Stimulated activated CD8-positive, alpha-beta memory T cell treated with anti-CD3 and anti-CD28 coated beads, Interleukin-15, amount 100 ng/mL, for 1 hour (primary cell): ENCODE measurements around the gene PRAC2.

Experiments used
- DNase-seq: peaks from one replicate; pipeline ENCODE4 v3.0.0-alpha.2; 2020; ENCODE audit warnings: low read depth

Gene PRAC2

DNA sequence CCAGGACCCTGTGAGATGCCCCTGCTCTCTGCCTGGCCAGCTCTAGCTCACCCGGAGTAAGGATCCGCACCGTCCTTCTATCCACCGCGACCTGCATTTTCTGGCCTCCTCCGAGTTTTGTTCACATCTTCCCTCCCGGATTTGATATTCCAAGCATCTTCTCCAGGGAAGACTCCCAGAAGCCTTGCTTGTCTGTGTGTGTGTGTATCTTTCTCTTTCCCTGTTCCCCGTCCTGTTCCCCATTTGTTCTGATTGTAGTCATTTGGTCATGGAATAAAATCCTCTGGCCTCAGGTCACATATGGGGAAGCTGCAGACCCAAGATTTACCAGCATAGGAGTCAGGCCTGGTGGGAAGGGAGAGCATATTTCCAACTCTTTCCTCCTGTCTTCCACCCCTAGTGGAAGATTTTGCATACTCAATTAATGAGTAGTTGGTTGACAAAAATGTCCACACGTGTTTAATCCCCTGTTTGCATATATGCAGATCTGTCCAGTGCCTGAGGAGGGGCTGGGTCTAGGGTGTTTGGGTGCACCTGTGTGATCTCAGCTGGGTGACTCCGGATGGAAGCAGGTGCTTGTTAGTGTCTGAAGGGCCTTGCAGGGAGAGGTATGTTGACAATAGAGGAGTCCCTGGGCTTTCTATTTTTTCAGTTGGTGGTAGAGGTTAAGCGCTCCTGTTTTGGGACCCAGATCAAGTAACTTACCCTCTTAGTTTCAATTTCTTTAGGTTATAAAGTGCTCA, 2.5 kb upstream of the PRAC2 start:
- no peak for DNase-seq

- DNase-seq, result no peak
These were observed 2.0 kb upstream of the PRAC2 start for GRCh38 chr17:48721009-48721402.

- no peak for DNase-seq
These were observed 631 bp upstream of the PRAC2 start, which contains the start of gene PRAC1 for GRCh38 chr17:48722201-48722907. Gene PRAC1 (minus strand): TSS chr17:48722518. CDS start chr17:48722392, 126 bp downstream.

- DNase-seq, result no peak
These were observed 652 bp downstream of the PRAC2 start for GRCh38 chr17:48723423-48724250.

DNA sequence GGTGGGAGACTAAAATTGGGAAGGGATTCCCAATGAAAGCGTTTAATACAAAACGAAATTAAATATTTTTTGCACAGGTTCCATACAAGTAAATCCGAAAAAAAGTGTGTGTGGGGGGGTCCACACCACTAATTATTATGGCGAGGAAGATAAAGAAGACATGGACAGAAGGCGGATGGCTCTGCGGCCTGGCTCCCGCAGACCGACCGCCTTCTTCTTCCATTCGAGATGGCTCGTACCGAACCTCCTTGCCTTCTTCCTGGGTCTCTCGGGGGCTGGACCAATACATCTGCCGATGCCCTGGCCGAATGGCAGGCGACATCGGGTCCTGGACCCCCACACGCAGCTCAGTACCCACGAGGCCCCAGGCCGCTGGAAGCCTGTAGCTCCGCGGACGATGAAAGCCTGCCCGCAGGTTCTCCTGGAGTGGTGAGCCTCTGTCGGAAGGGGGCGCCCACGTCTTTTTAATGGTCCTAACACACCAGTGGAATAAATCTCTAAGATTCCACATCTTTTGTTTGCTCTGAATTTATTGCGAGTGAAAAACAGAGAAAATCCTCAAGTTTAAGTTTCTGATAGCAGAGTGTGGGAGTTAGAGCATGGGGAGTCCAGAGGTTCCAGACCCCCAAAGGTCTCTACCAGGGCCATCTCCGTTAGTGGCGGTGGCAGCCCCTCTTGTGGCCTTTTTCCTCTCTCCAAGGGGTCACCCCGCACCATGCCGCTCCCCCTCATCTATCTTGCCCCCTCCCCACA, 1.4 kb downstream of the PRAC2 start:
- DNase-seq, result peak; percentile 68

GRCh38 chr17:48725004-48725287, 2.0 kb downstream of the PRAC2 start:
- DNase-seq, result no peak

DNA sequence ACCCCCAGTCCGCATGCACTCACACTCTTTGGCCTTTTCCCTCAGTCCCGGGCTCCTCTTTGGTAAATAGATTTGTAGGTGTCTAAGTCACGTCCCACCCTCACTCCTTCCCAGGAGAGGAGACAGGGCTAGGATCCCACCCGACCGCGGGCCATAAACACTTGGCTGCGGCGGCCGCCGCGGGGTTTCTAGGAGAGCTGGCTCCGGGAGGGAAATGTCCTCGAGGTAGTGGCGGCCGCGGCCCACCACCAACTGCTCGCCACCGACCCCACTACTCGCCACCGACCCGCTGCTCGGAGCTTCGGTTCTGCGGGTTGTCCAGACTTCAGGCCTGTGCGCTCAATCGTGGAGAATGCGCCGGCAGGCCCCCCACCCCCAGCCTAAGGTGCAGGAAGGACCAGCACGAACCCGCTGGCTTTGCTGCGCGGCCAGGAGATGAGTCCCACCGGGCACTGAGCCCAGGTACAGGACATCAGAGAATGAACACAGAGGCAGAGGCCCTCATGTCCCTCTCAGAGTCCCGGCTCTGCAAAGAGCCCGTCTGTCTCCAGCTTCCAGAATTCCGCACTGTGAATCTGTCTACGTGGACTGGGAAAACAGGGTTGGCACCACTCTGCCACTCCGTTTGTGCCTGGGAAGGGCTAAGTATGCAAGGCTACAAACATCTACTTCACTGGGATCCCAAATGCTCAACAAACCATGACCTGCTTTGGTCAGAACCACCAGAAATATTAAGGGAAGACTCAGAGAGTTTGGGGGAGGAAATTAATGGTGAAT, 2.5 kb downstream of the PRAC2 start:
- DNase-seq, result no peak

- no peak for DNase-seq
These were observed 3.3 kb downstream of the PRAC2 start for GRCh38 chr17:48726114-48726915.

DNA sequence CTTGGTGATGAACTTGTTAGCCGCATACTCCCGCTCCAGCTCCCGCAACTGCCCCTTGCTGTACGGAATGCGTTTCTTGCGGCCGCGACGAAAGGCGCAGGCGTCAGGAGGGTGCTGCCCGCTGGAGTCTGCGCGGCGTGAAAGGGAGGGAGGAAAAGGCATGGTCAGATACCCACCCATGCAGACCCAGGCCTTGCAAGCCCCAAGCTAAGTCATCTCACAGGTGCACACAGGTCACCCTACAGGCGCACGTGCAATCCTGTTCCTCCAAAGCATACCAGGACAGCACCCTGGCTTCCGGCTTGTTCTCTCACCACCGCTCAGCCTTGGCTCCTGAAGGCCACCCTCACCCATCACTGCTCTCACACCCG, 3.9 kb downstream of the PRAC2 start:
- DNase-seq, result no peak

DNA sequence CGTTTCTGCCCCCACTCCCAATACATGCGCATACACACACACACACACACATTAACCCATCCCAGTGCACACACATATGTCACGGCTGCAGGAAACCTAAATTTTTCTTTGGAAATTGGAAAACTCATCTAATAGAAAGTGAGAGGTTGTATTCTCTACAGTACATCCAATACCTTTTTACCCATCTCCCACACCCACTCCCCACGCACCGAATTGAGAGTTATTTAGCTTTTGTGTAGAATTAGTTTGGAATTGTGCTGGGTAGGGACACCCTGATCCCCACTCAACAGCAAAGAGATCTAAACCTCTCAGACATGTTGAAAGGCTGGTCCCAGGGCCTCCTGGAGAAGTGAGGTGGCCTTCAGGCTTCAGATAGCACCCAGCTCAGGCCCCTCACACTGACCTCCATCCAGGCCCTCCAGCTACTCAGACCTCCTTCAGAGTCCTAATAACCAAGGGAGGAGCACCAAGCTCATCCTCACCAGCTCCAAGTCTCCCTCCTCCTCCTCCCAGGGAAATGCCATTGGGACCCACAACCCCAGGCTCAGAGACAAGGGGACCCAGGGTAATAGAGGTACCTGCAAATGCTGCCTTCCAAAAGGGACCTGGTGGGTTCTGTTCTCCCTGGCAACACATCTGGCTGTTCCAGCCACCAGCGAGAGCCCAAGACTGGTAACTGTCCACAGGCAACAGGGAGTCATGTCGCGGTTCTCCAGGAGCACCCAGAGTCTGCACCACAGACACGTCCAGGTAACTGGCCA, 4.6 kb downstream of the PRAC2 start:
- DNase-seq, result no peak

GRCh38 chr17:48728232-48729231, 5.5 kb downstream of the PRAC2 start, which contains the start of gene HOXB13:
Gene HOXB13 (minus strand): TSS chr17:48728750. CDS start chr17:48728593, 157 bp downstream.
- DNase-seq, result no peak

DNA sequence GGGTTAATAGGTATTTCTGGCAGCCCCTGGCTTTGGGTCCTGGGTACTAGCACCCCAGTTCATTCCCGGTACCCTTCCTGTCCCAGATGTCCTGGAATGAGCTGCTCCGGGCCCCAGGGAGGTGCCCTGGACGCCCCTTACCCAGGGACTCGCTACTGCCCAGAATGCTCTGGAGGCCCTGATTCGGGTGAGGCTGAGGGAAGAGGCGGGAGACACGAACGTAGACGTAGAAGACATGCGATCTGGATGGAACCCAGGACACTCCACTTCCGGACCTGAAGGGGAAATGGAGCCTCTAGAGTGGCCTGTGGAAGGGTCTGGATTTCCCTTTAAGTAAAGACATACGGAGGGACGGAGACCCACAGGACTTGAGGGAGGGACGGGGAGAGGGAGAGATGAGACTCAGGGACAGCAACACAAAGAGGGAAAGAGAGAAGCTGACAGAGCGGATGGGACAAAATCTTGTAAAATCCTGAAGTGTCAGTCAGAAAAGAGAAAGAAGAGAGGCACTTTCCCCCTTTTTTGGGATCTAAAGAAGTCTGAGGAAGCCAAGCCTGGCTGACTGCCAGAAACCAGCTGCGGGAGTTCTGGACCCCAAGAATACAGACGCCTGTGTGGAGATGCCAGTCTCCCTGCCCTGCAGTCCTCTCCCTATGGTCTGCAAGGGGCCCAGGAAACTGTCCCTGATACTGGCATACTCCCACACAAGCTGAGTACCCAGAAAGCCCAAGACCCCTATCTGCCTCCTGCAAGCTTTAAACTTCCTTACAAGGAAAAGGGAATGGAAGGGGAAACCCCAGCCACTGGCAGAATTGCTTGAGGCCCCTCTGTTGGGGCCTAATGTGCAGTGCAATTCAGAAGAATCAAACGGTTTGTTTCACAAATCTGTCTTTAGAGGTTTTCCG, 6.6 kb downstream of the PRAC2 start:
- DNase-seq, result no peak

DNA sequence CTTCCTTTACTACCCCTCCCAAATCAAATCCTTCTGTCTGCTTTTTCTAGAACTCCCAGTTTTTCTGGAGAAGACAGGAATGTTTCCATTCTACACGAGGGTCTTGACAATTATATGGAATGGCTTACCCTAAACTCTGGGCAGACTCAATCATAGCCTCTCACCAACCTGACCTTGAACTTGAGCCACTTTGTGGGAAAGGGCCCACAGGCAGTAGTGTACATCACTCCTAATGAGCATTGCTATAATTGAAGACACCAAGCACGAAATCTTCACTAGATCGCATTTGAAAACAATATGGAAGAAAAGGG, 7.2 kb downstream of the PRAC2 start:
- no peak for DNase-seq

DNA sequence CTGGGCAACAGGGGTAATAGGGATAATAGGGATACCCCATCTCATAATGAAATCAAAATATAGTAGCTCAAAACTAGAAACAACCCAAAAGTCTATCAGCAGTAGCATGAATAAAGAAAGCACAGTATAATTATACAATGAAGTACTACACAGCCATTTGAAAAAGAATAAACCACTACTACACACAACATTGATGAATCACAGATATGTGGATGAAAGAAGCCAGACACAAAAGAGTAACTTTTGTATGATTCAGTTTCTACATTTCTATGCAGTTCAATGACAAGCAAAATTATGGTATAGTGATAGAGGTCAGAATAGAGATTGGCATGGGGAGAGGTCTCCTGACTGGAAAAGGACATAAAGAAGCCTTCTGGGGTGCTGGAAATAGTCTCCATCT, 8.4 kb downstream of the PRAC2 start:
- DNase-seq, result no peak

- DNase-seq, result no peak
These were observed 10.0 kb downstream of the PRAC2 start for GRCh38 chr17:48732688-48733629.

DNA sequence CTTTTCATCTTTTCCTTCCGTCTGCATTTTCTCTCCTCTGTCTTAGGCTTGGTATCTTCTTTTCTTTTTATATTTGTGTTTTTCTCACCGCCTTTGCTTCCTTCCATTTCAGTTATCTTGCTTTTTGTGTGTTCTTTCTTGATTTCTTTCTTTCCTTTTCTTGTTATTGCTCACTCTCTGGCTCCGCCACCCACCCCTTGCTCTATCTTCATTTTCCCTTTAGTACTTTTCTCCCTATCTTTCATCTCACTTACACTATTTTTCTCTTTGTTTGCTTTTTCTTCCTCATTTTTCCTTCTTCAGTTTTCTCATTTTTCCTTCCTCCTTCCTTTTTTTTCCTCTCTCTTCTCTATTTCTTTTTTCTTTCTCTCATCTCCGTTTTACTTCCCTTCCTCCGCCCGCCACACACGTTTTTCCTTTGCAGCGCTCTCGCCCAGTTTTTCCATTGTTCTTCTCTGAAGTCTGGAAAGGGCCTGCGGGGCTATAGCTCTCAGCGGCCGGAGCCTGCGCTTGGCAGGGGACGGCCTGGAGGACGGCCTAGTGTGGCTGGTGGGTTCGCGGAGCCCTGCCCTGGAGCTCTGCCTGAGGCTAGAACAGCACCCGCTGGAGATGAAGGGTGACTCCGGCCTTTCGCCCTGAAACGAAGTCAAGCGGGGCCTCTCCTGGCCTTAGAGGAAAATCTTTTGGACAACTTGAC, 10.8 kb downstream of the PRAC2 start:
- no peak for DNase-seq
